Activated CD8-positive, alpha-beta T cell treated with anti-CD3 and anti-CD28 coated beads for 36 hours (primary cell): ENCODE measurements around the gene CEP164. TPM values are rescaled to one million over a fixed set of nuclear protein-coding genes. Genes with fewer than 3 reads are reported as not detected.

Source experiments
- ATAC-seq: fragments of 200-7000 bp; cut with Tn5 transposase; one replicate; pipeline ENCODE4 v1.10.0; 2021; ENCODE audit warnings: mild to moderate bottlenecking, moderate library complexity
- CTCF ChIA-PET: fragments of 350-600 bp; sonication (Branson Sonifier 250); formaldehyde crosslinking; loops from one replicate; lab custom pipeline; 2021; ENCODE audit warnings: antibody characterized with exemption; lab: Charles Lee
- POLR2A ChIA-PET: fragments of 350-600 bp; sonication (Branson Sonifier 250); formaldehyde crosslinking; loops from one replicate; lab custom pipeline; 2021; ENCODE audit warnings: antibody characterized with exemption; lab: Charles Lee
- DNase-seq: peaks from one replicate; pipeline ENCODE4 v3.0.0-alpha.2; 2020
- H3K27ac Mint-ChIP-seq: one replicate; pipeline ENCODE4 v1.8.0; 2021; ENCODE audit warnings: mild to moderate bottlenecking, mixed read lengths
- H3K27me3 Mint-ChIP-seq: one replicate; pipeline ENCODE4 v1.8.0; 2021; ENCODE audit warnings: mixed read lengths
- H3K36me3 Mint-ChIP-seq: one replicate; pipeline ENCODE4 v1.8.0; 2021; ENCODE audit warnings: low read depth, mixed read lengths
- H3K4me1 Mint-ChIP-seq: one replicate; pipeline ENCODE4 v1.8.0; 2021; ENCODE audit warnings: low read depth, mixed read lengths
- H3K4me3 Mint-ChIP-seq: one replicate; pipeline ENCODE4 v1.8.0; 2021; ENCODE audit warnings: mild to moderate bottlenecking, moderate library complexity, mixed read lengths
- H3K9me3 Mint-ChIP-seq: one replicate; pipeline ENCODE4 v1.8.0; 2021; ENCODE audit warnings: mixed read lengths
- CTCF ChIP-seq: fragments of 200-600 bp; IDR thresholded peaks from one replicate; pipeline ENCODE4 v1.8.0; 2022; ENCODE audit warnings: antibody characterized with exemption, mild to moderate bottlenecking
- intact Hi-C: fragments of 100-400 bp; cut with micrococcal nuclease; formaldehyde crosslinking; loops from one replicate; pipeline ENCODE4 v1.10.0; 2022
- total RNA-seq, 2 experiments: library from RNA; stranded (reverse); gene quantifications; one replicate each; pipeline ENCODE4 v1.2.3, GENCODE V29; 2021

Gene CEP164
- total RNA-seq, 2 experiments from 2014 or later: 24.0 to 25.5 TPM

GRCh38 chr11:117333917-117334316 lies 6.3 kb downstream of the CEP164 start:
- H3K27ac Mint-ChIP-seq: no peak overlapping the region
- POLR2A ChIA-PET: no interaction called here
- intact Hi-C loops: no loop called here
- H3K9me3 Mint-ChIP-seq: no peaks in the 10 kb centered on the region
- no peak for TF ChIP-seq CTCF
- CTCF ChIA-PET: no interaction called here
- no peaks in the 10 kb centered on the region for H3K27me3 Mint-ChIP-seq
- DNase-seq: no peak
- H3K4me1 Mint-ChIP-seq: peaks cover 5% of the 10 kb centered on the region
- no peak for ATAC-seq
- peaks cover 6% of the 10 kb centered on the region for H3K36me3 Mint-ChIP-seq
- H3K4me3 Mint-ChIP-seq: no peak overlapping the region

GRCh38 chr11:117334896-117335295 lies 7.2 kb downstream of the CEP164 start:
- H3K4me1 Mint-ChIP-seq: peaks cover 4% of the 10 kb centered on the region
- POLR2A ChIA-PET: no interaction called here

GRCh38 chr11:117335399-117335798 lies 7.7 kb downstream of the CEP164 start:
- ATAC-seq: no peak
- peaks cover 1% of the 10 kb centered on the region for H3K4me1 Mint-ChIP-seq
- no peak for TF ChIP-seq CTCF
- ChIA-PET POLR2A (no interaction called here), CTCF (no interaction called here)
- intact Hi-C loops: no loop called here
- no peak for DNase-seq
- no peak overlapping the region for H3K4me3 Mint-ChIP-seq
- peaks cover 10% of the 10 kb centered on the region for H3K36me3 Mint-ChIP-seq
- no peaks in the 10 kb centered on the region for H3K27me3 Mint-ChIP-seq
- H3K9me3 Mint-ChIP-seq: no peaks in the 10 kb centered on the region
- H3K27ac Mint-ChIP-seq: no peak overlapping the region

More at GRCh38 chr11:117334896-117335295, 7.2 kb downstream of the CEP164 start:
- Mint-ChIP-seq H3K4me3 (no peak overlapping the region), H3K27me3 (no peaks in the 10 kb centered on the region), H3K36me3 (peaks cover 6% of the 10 kb centered on the region), H3K9me3 (no peaks in the 10 kb centered on the region), H3K27ac (no peak overlapping the region)
- ATAC-seq (no peak), DNase-seq (no peak)
- TF ChIP-seq CTCF: no peak
- intact Hi-C loops: no loop called here
- CTCF ChIA-PET: no interaction called here

GRCh38 chr11:117337076-117337475 lies 9.4 kb downstream of the CEP164 start:
- peaks cover 14% of the 10 kb centered on the region for H3K36me3 Mint-ChIP-seq
- no peaks in the 10 kb centered on the region for H3K27me3 Mint-ChIP-seq
- no peak for TF ChIP-seq CTCF
- POLR2A ChIA-PET: no interaction called here
- CTCF ChIA-PET: no interaction called here
- no peak for ATAC-seq
- peaks cover 1% of the 10 kb centered on the region for H3K4me1 Mint-ChIP-seq
- no peaks in the 10 kb centered on the region for H3K9me3 Mint-ChIP-seq
- no peak for DNase-seq
- intact Hi-C loops: no loop called here
- H3K4me3 Mint-ChIP-seq: no peak overlapping the region
- no peak overlapping the region for H3K27ac Mint-ChIP-seq

- ATAC-seq (no peak), DNase-seq (no peak)
- no peak for TF ChIP-seq CTCF
- ChIA-PET CTCF (no interaction called here), POLR2A (no interaction called here)
- no peaks in the 10 kb centered on the region for H3K4me1 Mint-ChIP-seq
- intact Hi-C loops: no loop called here
- no peak overlapping the region for H3K4me3 Mint-ChIP-seq
- no peaks in the 10 kb centered on the region for H3K9me3 Mint-ChIP-seq
- H3K27me3 Mint-ChIP-seq: no peaks in the 10 kb centered on the region
- no peak overlapping the region for H3K27ac Mint-ChIP-seq
- peaks cover 22% of the 10 kb centered on the region for H3K36me3 Mint-ChIP-seq
Observed at GRCh38 chr11:117345039-117345438, 17.4 kb downstream of the CEP164 start.
